NCI-H128 (cell line): ENCODE results near the gene NPAS2.

Experiments
- DNase-seq: peaks from one replicate; lab custom pipeline; 2025; ENCODE audit not compliant: unreplicated experiment; lab: John Stamatoyannopoulos, UW

NPAS2 gene

GRCh38 chr2:101037161-101037755, 217.3 kb downstream of the NPAS2 start:
- no peak for DNase-seq

GRCh38 chr2:101038455-101039255, 218.7 kb downstream of the NPAS2 start:
- DNase-seq = no peak

- DNase-seq = no peak
Observed at GRCh38 chr2:101040072-101040471, 220.1 kb downstream of the NPAS2 start.

GRCh38 chr2:101040761-101041160, 220.8 kb downstream of the NPAS2 start:
- no peak for DNase-seq

DNA sequence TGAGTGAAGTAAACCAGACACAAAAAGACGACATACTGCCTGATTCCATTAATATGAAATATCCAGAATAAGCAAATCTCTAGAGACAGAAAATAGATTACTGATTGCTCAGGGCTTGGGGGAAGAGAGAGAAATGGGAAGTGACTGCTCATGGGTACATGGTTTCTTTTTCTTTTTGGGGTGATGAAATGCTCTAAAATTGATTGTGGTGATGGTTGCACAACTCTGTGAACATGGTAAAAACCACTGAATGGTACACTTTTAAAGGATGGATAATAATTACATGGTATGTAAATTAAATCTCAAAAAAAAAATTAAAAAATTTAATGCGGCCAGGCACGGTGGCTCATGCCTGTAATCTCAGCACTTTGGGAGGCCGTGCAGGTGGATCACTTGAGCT, 221.5 kb downstream of the NPAS2 start:
- DNase-seq = no peak

DNA sequence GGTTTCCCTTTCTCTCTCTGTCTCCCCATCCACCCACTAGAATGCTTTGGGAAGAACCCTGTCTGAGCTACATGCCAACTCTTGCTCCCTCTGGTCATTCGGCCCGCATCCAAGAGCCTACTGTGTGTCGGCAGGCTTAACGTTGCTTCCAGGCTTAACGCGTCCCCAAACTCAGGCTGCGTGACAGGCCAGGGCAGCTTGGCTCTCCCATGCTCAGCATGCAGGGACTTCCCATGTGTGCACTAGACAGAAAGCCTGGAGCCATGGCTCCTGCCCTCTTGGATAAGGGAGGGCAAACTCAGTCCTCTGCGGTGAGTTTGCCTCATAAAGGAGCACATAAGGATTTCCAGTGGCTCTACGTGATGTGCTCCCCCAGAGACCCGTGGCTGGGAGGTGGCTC, 225.4 kb downstream of the NPAS2 start:
- DNase-seq = no peak
